DMS 273 (cell line): ENCODE measurements around the gene KATNB1.
"Not testable (repeated sequence)": the region's sequence is repeated elsewhere in the genome, so short reads cannot be mapped to it uniquely, and the experiment has no call there.

ENCODE experiments used
- DNase-seq: peaks from one replicate; lab custom pipeline; 2025; ENCODE audit not compliant: unreplicated experiment; lab: John Stamatoyannopoulos, UW

Gene KATNB1

DNA sequence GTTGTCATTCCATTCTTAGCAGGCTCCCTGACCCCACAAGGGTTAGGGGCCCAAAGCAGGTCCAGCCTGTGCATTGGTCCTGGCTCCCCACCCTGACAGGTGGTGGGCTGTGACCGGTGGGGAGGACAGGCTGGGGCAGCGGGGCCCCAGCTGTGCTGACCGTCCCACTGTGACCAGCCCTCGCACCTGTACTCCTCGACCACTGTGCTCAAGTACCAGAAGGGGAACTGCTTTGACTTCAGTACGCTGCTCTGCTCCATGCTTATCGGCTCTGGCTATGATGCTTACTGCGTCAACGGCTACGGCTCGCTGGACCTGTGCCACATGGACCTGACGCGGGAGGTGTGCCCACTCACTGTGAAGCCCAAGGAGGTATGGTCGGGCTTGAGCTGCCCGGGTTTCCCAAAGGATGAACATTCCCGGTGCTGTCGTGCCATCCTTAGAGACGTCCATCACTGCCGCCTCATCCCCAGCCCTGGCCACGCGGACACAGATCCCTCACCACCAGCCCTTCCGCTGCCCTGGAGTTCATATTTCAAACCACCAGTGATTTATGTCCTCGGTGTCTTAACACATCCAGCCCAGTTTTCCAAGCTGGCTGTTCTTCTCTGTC lies 33.7 kb upstream of the KATNB1 start:
- no peak for DNase-seq

GRCh38 chr16:57703416-57704010 lies 32.1 kb upstream of the KATNB1 start:
- DNase-seq = no peak

DNA sequence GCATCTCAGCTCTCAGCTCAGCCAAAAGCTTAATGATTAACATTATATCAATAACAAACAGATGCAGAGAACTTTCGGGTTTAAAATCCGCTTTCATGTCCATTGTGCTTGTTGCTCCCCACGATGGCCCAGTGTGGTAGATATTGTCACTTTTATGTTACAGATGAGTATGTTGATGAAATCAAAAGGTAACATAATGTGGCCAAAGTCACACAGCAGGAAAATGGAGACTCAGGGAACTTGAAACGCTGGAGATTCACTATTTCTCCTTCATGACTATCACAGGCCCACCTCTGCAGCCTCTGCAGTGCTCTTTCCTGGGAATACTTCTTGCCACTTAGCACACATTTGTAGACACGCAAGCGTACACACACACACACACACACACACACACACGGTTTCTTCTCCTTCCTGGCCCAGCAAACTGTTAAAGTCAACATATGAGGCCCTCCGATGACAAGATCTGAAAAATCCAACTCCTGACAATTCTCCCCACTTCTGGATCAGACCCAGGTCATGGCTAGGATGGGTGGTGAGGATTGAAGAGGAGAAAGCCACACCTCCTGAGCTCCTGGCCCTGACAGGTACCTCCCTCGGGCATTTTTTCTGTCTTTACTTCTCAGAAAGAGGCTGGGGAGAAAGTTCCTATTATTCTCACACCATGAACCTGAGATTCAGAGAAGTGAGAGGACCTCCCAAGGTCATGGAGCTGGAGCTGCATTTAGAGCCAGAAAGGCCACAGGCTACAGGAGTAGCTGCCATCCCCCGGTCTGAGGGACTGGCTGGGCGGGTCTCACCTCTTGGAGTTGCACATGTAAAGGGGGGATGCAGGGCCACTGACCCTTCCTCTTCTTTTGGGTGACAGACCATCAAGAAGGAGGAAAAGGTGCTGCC lies 31.3 kb upstream of the KATNB1 start:
- no peak for DNase-seq

- no peak for DNase-seq
These were observed 30.4 kb upstream of the KATNB1 start for GRCh38 chr16:57704905-57705852.

GRCh38 chr16:57706717-57707116 lies 28.9 kb upstream of the KATNB1 start:
- no peak for DNase-seq

GRCh38 chr16:57707331-57707730 lies 28.2 kb upstream of the KATNB1 start:
- DNase-seq = no peak

- DNase-seq = no peak
These were observed 27.4 kb upstream of the KATNB1 start for GRCh38 chr16:57708168-57708567.

DNA sequence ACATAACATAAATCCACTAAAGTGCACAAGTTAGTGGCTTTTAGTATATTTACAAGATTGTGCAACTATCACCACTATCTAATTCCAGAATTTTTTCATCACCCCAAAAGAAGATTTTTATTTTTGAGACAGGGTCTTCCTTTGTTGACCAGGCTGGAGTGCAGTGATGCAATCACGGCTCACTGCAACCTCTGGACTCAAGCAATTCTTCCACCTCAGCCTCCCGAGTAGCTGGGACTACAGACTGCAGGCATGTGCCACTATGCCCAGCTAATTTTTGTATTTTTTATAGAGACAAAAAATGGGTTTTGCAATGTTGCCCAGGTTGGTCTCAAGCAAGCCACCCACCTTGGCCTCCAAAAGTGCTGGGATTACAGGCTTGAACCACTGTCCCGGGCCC lies 25.9 kb upstream of the KATNB1 start:
- DNase-seq = no peak

GRCh38 chr16:57711346-57711745 lies 24.2 kb upstream of the KATNB1 start:
- DNase-seq = peak; percentile 97

- DNase-seq = peak; percentile 64
These were observed 23.6 kb upstream of the KATNB1 start for GRCh38 chr16:57711993-57712392.

GRCh38 chr16:57712569-57712968 lies 23.0 kb upstream of the KATNB1 start:
- DNase-seq = not testable (repeated sequence)

GRCh38 chr16:57713596-57713995 lies 22.0 kb upstream of the KATNB1 start:
- no peak for DNase-seq

DNA sequence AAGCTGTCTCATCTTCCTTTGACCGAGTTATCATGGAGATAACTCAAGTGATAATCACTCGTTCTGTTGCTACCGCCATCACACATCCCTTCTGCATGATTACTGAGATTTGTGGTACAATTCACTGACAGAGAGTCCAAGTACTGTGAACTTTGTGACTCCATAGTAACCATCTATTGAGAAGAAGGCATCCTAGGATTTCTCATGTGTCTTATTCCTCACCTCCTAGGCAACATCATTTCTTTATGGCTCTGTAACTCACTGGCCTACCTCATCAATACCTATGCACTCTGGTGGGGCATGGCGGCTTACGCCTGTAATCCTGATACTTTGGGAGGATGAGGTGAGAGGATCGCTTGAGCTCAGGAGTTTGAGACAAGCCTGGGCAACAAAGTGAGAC lies 21.5 kb upstream of the KATNB1 start:
- DNase-seq = no peak

DNA sequence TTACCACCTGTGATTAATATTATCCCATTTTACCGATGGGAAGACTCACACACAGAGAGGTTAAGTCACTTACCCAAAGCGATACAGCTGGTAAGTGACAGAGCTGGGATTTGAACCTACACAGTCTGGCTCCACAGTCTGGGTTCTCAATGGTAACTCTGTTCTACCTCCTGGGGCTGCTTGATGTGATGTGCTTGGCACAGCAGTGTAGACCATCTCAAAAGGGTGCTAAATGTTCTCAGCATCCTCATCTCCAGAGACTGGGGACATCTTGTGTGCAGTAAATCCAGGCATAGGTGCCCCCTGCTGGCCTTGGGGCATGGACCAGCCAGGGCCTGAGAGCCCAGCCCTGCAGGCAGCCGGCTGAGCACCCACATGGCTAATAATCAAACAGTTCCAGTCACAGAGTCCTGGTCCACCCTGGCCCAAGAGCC lies 15.4 kb upstream of the KATNB1 start:
- DNase-seq = peak; percentile 81

DNA sequence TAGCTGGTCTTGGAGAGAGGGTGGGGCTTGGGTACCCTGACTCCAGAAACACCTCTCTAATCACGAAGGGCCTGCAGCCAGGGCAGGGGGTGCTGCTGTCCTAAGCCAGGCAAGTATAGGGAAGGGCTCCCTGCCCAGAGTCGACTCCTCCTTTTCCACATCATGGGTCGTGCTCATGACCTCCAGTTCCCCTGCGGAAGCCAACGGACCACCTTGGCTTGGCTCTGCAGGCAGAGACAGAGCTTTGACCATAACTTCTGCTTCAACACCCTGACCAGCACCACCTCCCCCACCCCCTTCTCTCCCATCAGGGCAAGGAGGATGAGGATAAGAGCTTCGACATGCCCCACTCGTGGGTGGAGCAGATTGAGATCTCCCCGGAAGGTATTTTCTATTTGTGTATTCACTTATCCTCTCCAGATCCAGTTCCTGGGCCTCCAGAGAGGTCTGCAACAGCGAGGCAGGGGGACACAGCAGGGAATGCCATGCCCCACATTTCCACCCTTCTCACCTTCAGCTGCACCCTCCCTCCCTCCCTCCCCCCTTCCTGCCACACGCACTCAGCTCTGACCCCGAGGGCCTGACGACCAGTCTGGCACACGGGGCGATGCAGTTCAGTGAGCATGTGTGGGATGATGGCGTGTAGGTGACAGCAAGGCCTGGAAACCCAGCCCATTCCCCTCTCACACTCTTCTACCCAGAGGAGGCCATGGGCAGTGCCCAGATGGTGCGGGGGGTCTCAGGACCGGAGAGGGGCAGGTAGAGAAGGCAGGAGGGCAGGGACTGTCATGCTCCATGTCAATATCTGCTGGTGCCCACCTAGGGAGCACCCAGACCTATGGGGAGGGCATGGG lies 14.0 kb upstream of the KATNB1 start:
- DNase-seq = no peak

DNA sequence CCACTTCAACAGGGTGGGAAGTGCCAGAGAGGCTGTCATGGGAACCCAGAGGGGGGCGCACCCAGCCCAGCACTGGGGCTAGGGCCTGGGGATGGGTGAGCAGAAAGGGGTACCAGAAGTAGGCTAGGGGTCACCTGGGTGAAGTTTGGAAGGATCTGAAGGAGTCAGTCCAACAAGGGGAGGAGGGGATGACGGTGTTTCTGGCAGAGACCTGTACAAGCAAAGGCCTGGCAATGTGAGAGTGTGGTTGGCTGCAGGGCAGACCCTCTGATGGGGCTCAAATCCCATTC lies 13.4 kb upstream of the KATNB1 start:
- no peak for DNase-seq

- no peak for DNase-seq
These were observed 12.9 kb upstream of the KATNB1 start for GRCh38 chr16:57722651-57723050.

DNA sequence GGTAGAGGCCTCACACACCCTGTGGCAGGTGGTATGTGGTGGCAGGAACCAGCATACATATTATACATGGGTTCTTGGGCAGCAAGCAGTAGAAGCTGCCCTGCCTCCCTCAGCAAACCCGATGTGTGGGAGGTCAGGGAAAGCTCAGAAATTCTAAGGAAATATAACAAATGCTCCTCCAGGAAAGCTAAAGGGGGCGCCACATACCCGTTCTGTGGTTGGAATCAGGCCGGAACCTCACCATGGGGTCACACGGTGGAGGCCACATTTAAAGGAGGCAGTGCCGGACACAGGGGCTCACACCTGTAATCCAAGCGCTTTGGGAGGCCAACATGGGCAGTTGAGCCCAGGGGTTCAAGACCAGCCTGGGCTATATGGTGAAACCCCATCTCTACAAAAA lies 12.4 kb upstream of the KATNB1 start:
- DNase-seq = no peak

GRCh38 chr16:57724531-57724930 lies 11.0 kb upstream of the KATNB1 start:
- DNase-seq = no peak

DNA sequence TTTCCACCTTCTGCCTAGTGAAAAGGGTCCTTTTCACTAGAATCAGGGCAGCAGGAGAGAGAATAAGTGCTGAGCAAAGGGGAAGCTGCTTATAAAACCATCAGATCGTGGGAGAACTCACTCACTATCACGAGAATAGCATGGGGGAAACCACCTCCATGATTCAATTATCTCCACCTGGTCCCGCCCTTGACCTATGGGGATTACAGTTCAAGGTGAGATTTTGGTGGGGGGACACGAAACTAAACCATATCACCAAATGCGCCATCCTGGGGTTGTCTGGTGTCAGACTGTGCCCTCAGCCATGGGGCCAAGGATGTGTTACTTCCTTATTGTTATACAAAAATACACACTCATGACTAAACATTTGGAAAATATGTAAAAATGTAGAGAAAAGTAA lies 10.4 kb upstream of the KATNB1 start:
- DNase-seq = no peak
